Measurements from ENCODE around the gene POLR2I. TPM values are rescaled to one million over a fixed set of nuclear protein-coding genes. Genes with fewer than 3 reads are reported as not detected.
"Not testable (repeated sequence)": the region's sequence is repeated elsewhere in the genome, so short reads cannot be mapped to it uniquely, and the experiment has no call there.

Gene POLR2I
- total RNA-seq, 1 experiment from 2014 or later: 92.2 TPM

DNA sequence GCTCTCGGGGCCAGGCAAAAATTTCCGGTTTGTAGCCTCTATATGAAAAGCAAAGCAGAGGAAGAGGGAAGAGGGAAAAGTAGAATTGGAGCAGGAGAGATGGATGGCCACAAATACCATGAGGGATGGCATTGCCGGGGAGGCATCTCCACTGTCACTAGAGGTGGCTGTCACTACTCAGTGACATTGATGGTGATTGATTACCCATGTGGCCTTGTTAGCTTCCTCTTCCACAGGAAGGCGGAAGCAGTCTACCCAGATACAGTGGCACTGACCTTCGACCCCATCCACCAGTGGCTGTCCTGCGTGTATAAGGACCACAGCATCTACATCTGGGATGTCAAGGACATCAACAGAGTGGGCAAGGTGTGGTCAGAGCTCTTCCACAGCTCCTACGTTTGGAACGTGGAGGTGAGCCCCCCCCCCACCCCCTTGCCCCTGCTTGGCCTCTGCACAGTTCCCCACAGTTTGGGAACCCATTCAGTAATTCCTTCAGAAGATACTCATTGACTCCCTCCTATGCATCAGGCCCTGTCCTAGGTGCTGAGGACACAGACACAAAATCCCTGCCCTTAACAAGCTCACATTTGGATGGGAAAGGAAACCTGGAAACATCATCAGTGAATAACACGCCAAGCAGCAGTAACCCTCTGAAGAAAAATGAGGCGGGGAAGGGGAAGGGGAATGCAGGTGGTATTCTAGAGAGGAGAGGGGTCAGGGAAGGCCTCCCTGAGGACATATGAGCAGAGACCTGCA, 41.4 kb downstream of the POLR2I start:
- Histone ChIP-seq H3K27me3 (ENCODE audit: insufficient read depth, low read depth) (no peaks in the 10 kb centered on the region), H3K4me2 (no peak overlapping the region), H3K4me3 (no peak overlapping the region), H3K36me3 (ENCODE audit: low read depth) (0 out of 2 replicates have a peak, but pooled peaks cover 3% of the 10 kb centered on the region), H3K27ac (no peak overlapping the region), H3K9me3 (ENCODE audit: insufficient read depth, low read depth) (no peaks in the 10 kb centered on the region), H3K4me1 (replicated peaks; ENCODE audit: insufficient read depth) (peaks cover 14% of the 10 kb centered on the region), H2AFZ (no peak overlapping the region), H4K20me1 (ENCODE audit: insufficient read depth) (peaks cover 12% of the 10 kb centered on the region), H3K9me2 (ENCODE audit: insufficient read depth) (no peaks in the 10 kb centered on the region), H3K79me2 (ENCODE audit: low read depth) (no peaks in the 10 kb centered on the region), H3F3A (ENCODE audit: insufficient read depth, low read depth) (peaks cover 25% of the 10 kb centered on the region)
- BruUV-seq (replicated peaks): no TSS peak
- intact Hi-C loops (cut with micrococcal nuclease; ENCODE audit: unreplicated experiment): no loop called here
- TF ChIP-seq, protein P1, sequence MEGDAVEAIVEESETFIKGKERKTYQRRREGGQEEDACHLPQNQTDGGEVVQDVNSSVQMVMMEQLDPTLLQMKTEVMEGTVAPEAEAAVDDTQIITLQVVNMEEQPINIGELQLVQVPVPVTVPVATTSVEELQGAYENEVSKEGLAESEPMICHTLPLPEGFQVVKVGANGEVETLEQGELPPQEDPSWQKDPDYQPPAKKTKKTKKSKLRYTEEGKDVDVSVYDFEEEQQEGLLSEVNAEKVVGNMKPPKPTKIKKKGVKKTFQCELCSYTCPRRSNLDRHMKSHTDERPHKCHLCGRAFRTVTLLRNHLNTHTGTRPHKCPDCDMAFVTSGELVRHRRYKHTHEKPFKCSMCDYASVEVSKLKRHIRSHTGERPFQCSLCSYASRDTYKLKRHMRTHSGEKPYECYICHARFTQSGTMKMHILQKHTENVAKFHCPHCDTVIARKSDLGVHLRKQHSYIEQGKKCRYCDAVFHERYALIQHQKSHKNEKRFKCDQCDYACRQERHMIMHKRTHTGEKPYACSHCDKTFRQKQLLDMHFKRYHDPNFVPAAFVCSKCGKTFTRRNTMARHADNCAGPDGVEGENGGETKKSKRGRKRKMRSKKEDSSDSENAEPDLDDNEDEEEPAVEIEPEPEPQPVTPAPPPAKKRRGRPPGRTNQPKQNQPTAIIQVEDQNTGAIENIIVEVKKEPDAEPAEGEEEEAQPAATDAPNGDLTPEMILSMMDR (conservative IDR thresholded peaks at IDR 0.05): no peak
- no peak for TF ChIP-seq EZH2 (IDR thresholded peaks at IDR 0.05; ENCODE audit: low read depth)
- CTCF ChIA-PET: no interaction called here
- no peak for DNase-seq
- POLR2A ChIA-PET (ENCODE audit: unreplicated experiment): no interaction called here

DNA sequence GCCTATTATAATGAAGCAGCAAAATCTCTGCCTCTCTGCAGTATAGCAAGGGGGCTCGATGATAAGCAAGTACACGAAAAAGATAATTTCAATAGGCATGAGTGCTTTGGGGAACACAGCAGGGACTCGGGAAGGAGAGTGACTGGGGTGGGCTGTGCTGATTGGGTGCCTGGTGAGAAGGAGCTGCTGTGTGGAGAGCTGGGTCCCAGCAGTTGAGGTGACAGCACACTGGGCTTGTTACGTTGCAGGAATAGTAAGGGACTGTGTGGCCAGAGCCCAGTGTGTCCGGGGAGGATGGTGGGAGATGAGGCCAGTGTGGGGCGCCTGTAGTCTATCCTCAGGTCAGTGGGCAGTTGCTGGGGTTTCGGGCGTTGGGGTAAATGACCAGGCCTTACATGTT, 42.6 kb downstream of the POLR2I start:
- peaks cover 25% of the 10 kb centered on the region for H3F3A ChIP-seq (ENCODE audit: insufficient read depth, low read depth)
- no peak overlapping the region for H3K27ac ChIP-seq
- peaks cover 14% of the 10 kb centered on the region for H3K4me1 ChIP-seq (replicated peaks; ENCODE audit: insufficient read depth)
- CTCF ChIA-PET: no interaction called here
- H2AFZ ChIP-seq: no peak overlapping the region
- intact Hi-C loops (cut with micrococcal nuclease; ENCODE audit: unreplicated experiment): no loop called here
- no peak for DNase-seq
- 0 out of 2 replicates have a peak, but pooled peaks cover 3% of the 10 kb centered on the region for H3K36me3 ChIP-seq (ENCODE audit: low read depth)
- peaks cover 12% of the 10 kb centered on the region for H4K20me1 ChIP-seq (ENCODE audit: insufficient read depth)
- no TSS peak for BruUV-seq (replicated peaks)
- H3K9me3 ChIP-seq (ENCODE audit: insufficient read depth, low read depth): no peaks in the 10 kb centered on the region
- no peaks in the 10 kb centered on the region for H3K9me2 ChIP-seq (ENCODE audit: insufficient read depth)
- H3K79me2 ChIP-seq (ENCODE audit: low read depth): no peaks in the 10 kb centered on the region
- H3K4me2 ChIP-seq: no peak overlapping the region
- TF ChIP-seq EZH2 (IDR thresholded peaks at IDR 0.05; ENCODE audit: low read depth): no peak
- TF ChIP-seq, protein P1 (conservative IDR thresholded peaks at IDR 0.05): no peak
- no peaks in the 10 kb centered on the region for H3K27me3 ChIP-seq (ENCODE audit: insufficient read depth, low read depth)
- POLR2A ChIA-PET (ENCODE audit: unreplicated experiment): no interaction called here
- H3K4me3 ChIP-seq: no peak overlapping the region

DNA sequence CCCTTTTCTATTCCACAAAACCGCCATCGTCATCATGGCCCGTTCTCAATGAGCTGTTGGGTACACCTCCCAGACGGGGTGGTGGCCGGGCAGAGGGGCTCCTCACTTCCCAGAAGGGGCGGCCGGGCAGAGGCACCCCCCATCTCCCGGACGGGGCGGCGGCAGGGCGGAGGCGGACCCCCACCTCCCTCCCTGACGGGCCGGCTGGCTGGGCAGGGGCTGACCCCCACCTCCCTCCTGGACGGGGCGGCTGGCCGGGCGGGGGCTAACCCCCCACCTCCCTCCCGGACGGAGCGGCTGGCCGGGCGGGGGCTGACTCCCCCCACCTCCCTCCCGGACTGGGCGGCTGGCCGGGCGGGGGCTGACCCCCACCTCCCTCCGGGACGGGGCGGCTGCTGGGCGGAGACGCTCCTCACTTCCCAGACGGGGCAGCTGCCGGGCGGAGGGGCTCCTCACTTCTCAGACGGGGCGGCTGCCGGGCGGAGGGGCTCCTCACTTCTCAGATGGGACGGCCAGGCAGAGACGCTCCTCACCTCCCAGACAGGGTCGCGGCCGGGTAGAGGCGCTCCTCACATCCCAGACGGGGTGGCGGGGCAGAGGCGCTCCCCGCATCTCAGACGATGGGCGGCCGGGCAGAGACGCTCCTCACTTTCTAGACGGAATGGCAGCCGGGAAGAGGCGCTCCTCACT, 45.7 kb downstream of the POLR2I start:
- CTCF ChIA-PET: not testable (repeated sequence)

More for the DNA sequence above, 45.7 kb downstream of the POLR2I start:
- H2AFZ ChIP-seq; intact Hi-C loops (cut with micrococcal nuclease; ENCODE audit: unreplicated experiment); H3K4me3 ChIP-seq; H3K79me2 ChIP-seq (ENCODE audit: low read depth); BruUV-seq (replicated peaks); DNase-seq; H3K9me2 ChIP-seq (ENCODE audit: insufficient read depth); H3K27me3 ChIP-seq (ENCODE audit: insufficient read depth, low read depth); H3K27ac ChIP-seq; POLR2A ChIA-PET (ENCODE audit: unreplicated experiment); H3K9me3 ChIP-seq (ENCODE audit: insufficient read depth, low read depth); H3K36me3 ChIP-seq (ENCODE audit: low read depth); H3K4me2 ChIP-seq: not testable (repeated sequence)
- Histone ChIP-seq H3K4me1 (replicated peaks; ENCODE audit: insufficient read depth) (peaks cover 14% of the 10 kb centered on the region), H4K20me1 (ENCODE audit: insufficient read depth) (peaks cover 12% of the 10 kb centered on the region), H3F3A (ENCODE audit: insufficient read depth, low read depth) (peaks cover 21% of the 10 kb centered on the region)
